Adrenal gland (tissue), 5 donors: ENCODE measurements around the gene PFKM.

ENCODE experiments used
- POLR2A ChIP-seq, 2 donors: fragments of 450-650 bp; IDR thresholded peaks; one replicate each; pipeline ENCODE4 v1.6.1; 2017; ENCODE audit warnings: antibody characterized with exemption in 2 of 2, mild to moderate bottlenecking in 2 of 2, moderate library complexity in 1 of 2
- TF ChIP-seq, protein P1 (sequence below), 6 experiments: fragments of 450-650 bp in 4 of 6; fragments of 200-600 bp in 2 of 6; sonication (generic) in 1 of 6; IDR thresholded peaks; 1 replicate in 5 of 6; 2 replicates in 1 of 6; pipeline versions ENCODE4 v1.5.1 to v1.8.0; 2016 to 2021; ENCODE audit warnings: antibody characterized with exemption in 6 of 6, mild to moderate bottlenecking in 2 of 6, moderate library complexity in 1 of 6
- donor health status: DM: no; HTN: no; CAD: no.

DNA sequence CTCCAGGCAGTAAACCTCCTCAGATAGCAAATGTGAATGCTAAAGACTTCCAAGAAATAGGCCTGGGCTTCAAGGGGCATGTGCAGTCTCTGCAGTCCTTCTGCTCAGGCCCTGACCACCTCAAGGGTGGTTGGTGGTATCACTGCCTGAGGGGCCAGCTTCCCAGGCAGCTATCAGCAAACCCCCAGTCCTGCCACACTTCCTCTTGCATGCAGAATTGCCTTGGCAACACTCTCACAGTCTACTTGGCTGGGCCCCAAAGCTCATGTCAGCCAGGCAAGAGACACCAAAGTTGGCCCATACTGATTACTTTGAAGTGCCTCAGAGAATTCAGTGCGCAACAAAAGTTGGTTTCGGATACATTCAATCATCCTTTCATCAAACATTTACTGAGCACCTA, 41.6 kb downstream of the PFKM start:
- TF ChIP-seq, protein P1, sequence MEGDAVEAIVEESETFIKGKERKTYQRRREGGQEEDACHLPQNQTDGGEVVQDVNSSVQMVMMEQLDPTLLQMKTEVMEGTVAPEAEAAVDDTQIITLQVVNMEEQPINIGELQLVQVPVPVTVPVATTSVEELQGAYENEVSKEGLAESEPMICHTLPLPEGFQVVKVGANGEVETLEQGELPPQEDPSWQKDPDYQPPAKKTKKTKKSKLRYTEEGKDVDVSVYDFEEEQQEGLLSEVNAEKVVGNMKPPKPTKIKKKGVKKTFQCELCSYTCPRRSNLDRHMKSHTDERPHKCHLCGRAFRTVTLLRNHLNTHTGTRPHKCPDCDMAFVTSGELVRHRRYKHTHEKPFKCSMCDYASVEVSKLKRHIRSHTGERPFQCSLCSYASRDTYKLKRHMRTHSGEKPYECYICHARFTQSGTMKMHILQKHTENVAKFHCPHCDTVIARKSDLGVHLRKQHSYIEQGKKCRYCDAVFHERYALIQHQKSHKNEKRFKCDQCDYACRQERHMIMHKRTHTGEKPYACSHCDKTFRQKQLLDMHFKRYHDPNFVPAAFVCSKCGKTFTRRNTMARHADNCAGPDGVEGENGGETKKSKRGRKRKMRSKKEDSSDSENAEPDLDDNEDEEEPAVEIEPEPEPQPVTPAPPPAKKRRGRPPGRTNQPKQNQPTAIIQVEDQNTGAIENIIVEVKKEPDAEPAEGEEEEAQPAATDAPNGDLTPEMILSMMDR (IDR thresholded peaks at IDR 0.05) = no peak
- TF ChIP-seq POLR2A (IDR thresholded peaks at IDR 0.05) = no peak
